Measurements from ENCODE around the gene KRTAP4-6.

DNA sequence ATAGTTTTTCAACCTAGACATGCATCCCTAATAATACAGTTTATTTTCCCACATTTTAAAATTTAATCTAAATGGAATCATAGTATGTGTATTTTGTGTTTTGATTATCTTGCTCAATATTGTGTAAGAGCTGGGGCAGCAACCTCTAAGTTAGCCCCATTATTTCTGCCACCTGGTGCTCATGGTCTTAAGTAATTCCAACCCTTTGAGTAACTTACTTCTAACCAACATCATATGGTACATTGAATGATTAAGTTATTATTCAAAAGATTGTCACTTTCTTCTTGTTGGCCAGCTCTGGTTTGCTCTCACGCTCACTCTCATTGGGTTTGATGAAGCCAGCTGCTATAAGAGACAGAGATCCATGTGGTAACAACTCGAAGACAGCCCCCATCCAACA lies 31.5 kb upstream of the KRTAP4-6 start:
- no peak for TF ChIP-seq EZH2 (optimal IDR thresholded peaks at IDR 0.05; ENCODE audit: low read depth, low read length)
- TF ChIP-seq, protein P1, sequence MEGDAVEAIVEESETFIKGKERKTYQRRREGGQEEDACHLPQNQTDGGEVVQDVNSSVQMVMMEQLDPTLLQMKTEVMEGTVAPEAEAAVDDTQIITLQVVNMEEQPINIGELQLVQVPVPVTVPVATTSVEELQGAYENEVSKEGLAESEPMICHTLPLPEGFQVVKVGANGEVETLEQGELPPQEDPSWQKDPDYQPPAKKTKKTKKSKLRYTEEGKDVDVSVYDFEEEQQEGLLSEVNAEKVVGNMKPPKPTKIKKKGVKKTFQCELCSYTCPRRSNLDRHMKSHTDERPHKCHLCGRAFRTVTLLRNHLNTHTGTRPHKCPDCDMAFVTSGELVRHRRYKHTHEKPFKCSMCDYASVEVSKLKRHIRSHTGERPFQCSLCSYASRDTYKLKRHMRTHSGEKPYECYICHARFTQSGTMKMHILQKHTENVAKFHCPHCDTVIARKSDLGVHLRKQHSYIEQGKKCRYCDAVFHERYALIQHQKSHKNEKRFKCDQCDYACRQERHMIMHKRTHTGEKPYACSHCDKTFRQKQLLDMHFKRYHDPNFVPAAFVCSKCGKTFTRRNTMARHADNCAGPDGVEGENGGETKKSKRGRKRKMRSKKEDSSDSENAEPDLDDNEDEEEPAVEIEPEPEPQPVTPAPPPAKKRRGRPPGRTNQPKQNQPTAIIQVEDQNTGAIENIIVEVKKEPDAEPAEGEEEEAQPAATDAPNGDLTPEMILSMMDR (IDR thresholded peaks at IDR 0.05; ENCODE audit: low read length): no peak

All from MM.1S (cell line).